ENCODE data around the gene SPATA25. TPM values are rescaled to one million over a fixed set of nuclear protein-coding genes. Genes with fewer than 3 reads are reported as not detected.

SPATA25 gene
- total and polyA plus RNA-seq, 8 donors = 0.50 to 15.5 (median 4.2) TPM; not detected in 3

GRCh38 chr20:45841407-45842129 is 45.9 kb downstream of the SPATA25 start:
- no peaks in the 10 kb centered on the region for H3K27me3 ChIP-seq
- peak overlapping the region in 3 of 5 donors; percentile 21 to 52 (median 50) for H3K27ac ChIP-seq
- H3K4me3 ChIP-seq = no peak overlapping the region
- peaks cover 48 to 94% (median 73%) of the 10 kb centered on the region in 4 donors for H3K36me3 ChIP-seq
- no peak for TF ChIP-seq POLR2AphosphoS5 (IDR thresholded peaks at IDR 0.05)
- TF ChIP-seq EP300 (IDR thresholded peaks at IDR 0.05) = no peak
- TF ChIP-seq CTCF (IDR thresholded peaks at IDR 0.05) = no peak
- no peak for TF ChIP-seq POLR2A (IDR thresholded peaks at IDR 0.05)
- DNase-seq = no peak
- no peaks in the 10 kb centered on the region for H3K9me3 ChIP-seq
- intact Hi-C loops (cut with DNase I; ENCODE audit: low total_unique reads) = no loop called here
- WGBS, 5 donors = 89 to 95% (median 91%) methylated on average over 10 of the region's 10 CpGs
- peaks cover 0 to 56% (median 27%) of the 10 kb centered on the region in 4 donors for H3K4me1 ChIP-seq

GRCh38 chr20:45840700-45841198 is 46.7 kb downstream of the SPATA25 start:
- no peak for DNase-seq
- peak overlapping the region in 1 of 5 donors; percentile 5 for H3K27ac ChIP-seq
- peaks cover under 1 to 61% (median 31%) of the 10 kb centered on the region in 4 donors for H3K4me1 ChIP-seq
- intact Hi-C loops (cut with DNase I; ENCODE audit: low total_unique reads) = no loop called here
- WGBS, 5 donors = 84 to 91% (median 91%) methylated on average over 8 to 25 of the region's 25 CpGs
- no peak overlapping the region for H3K4me3 ChIP-seq
- peaks cover 46 to 86% (median 65%) of the 10 kb centered on the region in 4 donors for H3K36me3 ChIP-seq
- no peaks in the 10 kb centered on the region for H3K9me3 ChIP-seq
- no peak for TF ChIP-seq EP300 (IDR thresholded peaks at IDR 0.05)
- no peak for TF ChIP-seq CTCF (IDR thresholded peaks at IDR 0.05)
- no peak for TF ChIP-seq POLR2AphosphoS5 (IDR thresholded peaks at IDR 0.05)
- TF ChIP-seq POLR2A (IDR thresholded peaks at IDR 0.05) = no peak
- no peaks in the 10 kb centered on the region for H3K27me3 ChIP-seq

GRCh38 chr20:45836841-45837240 is 50.6 kb downstream of the SPATA25 start:
- intact Hi-C loops (cut with DNase I; ENCODE audit: low total_unique reads) = no loop called here
- H3K27ac ChIP-seq = peak overlapping the region in 3 of 5 donors; percentile 20 to 96 (median 94)
- WGBS, 5 donors = 0 to 40% (median 22%) methylated on average over 1 of the region's 1 CpG
- no peak for DNase-seq
- peaks cover 26 to 74% (median 55%) of the 10 kb centered on the region in 4 donors for H3K4me1 ChIP-seq
- TF ChIP-seq EP300 (IDR thresholded peaks at IDR 0.05) (no peak), POLR2A (IDR thresholded peaks at IDR 0.05) (no peak), POLR2AphosphoS5 (IDR thresholded peaks at IDR 0.05) (no peak), CTCF (IDR thresholded peaks at IDR 0.05) (no peak)
- no peaks in the 10 kb centered on the region for H3K9me3 ChIP-seq
- H3K4me3 ChIP-seq = peak overlapping the region in 1 of 4 donors; percentile 19
- H3K27me3 ChIP-seq = no peaks in the 10 kb centered on the region
- H3K36me3 ChIP-seq = peaks cover 19 to 47% (median 26%) of the 10 kb centered on the region in 4 donors

Other genes with a start within 250 kb of the SPATA25 start
- not detected for gene WFDC11, start 217.4 kb downstream of the SPATA25 start, total RNA-seq
- gene WFDC11, start 217.4 kb downstream of the SPATA25 start, polyA plus RNA-seq = not detected
- not detected for gene WFDC13, start 185.6 kb downstream of the SPATA25 start, total RNA-seq
- not detected for gene WFDC13, start 185.6 kb downstream of the SPATA25 start, polyA plus RNA-seq
- gene WFDC10B, start 182.6 kb downstream of the SPATA25 start, total RNA-seq = 1 to 10 TPM in 1 of 5 donors, not detected in 4; 4.3 TPM
- gene WFDC10B, start 182.6 kb downstream of the SPATA25 start, polyA plus RNA-seq = 1 to 10 TPM in 1 of 3 donors, not detected in 2; 1.6 TPM
- not detected for gene SPINT4, start 165.3 kb downstream of the SPATA25 start, total RNA-seq
- gene SPINT4, start 165.3 kb downstream of the SPATA25 start, polyA plus RNA-seq = not detected
- 1 to 10 TPM in 1 of 5 donors, not detected in 4; 2.8 TPM for gene WFDC3, start 95.7 kb downstream of the SPATA25 start, total RNA-seq
- gene WFDC3, start 95.7 kb downstream of the SPATA25 start, polyA plus RNA-seq = 10 to 100 TPM in 1 of 3 donors, 1 to 10 TPM in 2; 1.7 to 18.8 (median 9.2) TPM
- 10 to 100 TPM in 4 of 5 donors, 1 to 10 TPM in 1; 9.6 to 76.8 (median 34.1) TPM for gene DNTTIP1, start 95.7 kb downstream of the SPATA25 start, total RNA-seq
- 10 to 100 TPM; 27.2 to 56.8 (median 43.0) TPM for gene DNTTIP1, start 95.7 kb downstream of the SPATA25 start, polyA plus RNA-seq
- gene UBE2C, start 75.0 kb downstream of the SPATA25 start, total RNA-seq = 10 to 100 TPM in 4 of 5 donors, not detected in 1; 10.5 to 37.5 (median 13.4) TPM
- gene UBE2C, start 75.0 kb downstream of the SPATA25 start, polyA plus RNA-seq = 10 to 100 TPM; 13.1 to 72.2 (median 39.0) TPM
- 1 to 10 TPM in 1 of 5 donors, not detected in 4; 4.9 TPM for gene TNNC2, start 60.3 kb downstream of the SPATA25 start, total RNA-seq
- gene TNNC2, start 60.3 kb downstream of the SPATA25 start, polyA plus RNA-seq = 10 to 100 TPM in 1 of 3 donors, 1 to 10 TPM in 1, not detected in 1; 3.0 to 12.4 TPM
- 100 to 1,000 TPM in 1 of 5 donors, 10 to 100 TPM in 4; 20.4 to 120 (median 48.3) TPM for gene SNX21, start 53.8 kb downstream of the SPATA25 start, total RNA-seq
- 10 to 100 TPM; 15.2 to 23.5 (median 16.7) TPM for gene SNX21, start 53.8 kb downstream of the SPATA25 start, polyA plus RNA-seq
- 100 to 1,000 TPM in 3 of 5 donors, 10 to 100 TPM in 2; 26.6 to 216 (median 131) TPM for gene ACOT8, start 30.2 kb downstream of the SPATA25 start, total RNA-seq
- 10 to 100 TPM; 36.8 to 63.7 (median 58.3) TPM for gene ACOT8, start 30.2 kb downstream of the SPATA25 start, polyA plus RNA-seq
- gene ZSWIM3, start 30.0 kb downstream of the SPATA25 start, total RNA-seq = 1 to 10 TPM in 2 of 5 donors, under 1 TPM in 2, not detected in 1; 0.87 to 2.3 (median 1.6) TPM
- 1 to 10 TPM; 1.4 to 2.1 (median 1.8) TPM for gene ZSWIM3, start 30.0 kb downstream of the SPATA25 start, polyA plus RNA-seq
- 10 to 100 TPM in 2 of 5 donors, 1 to 10 TPM in 3; 2.3 to 13.4 (median 3.8) TPM for gene ZSWIM1, start 6.4 kb downstream of the SPATA25 start, total RNA-seq
- gene ZSWIM1, start 6.4 kb downstream of the SPATA25 start, polyA plus RNA-seq = 1 to 10 TPM; 1.7 to 3.4 (median 3.4) TPM
- gene NEURL2, start 3.6 kb upstream of the SPATA25 start, total RNA-seq = 10 to 100 TPM in 2 of 5 donors, 1 to 10 TPM in 2, not detected in 1; 3.9 to 29.9 (median 9.6) TPM
- gene NEURL2, start 3.6 kb upstream of the SPATA25 start, polyA plus RNA-seq = 1 to 10 TPM; 3.3 to 3.8 (median 3.7) TPM
- gene CTSA, start 3.7 kb upstream of the SPATA25 start, total RNA-seq = 100 to 1,000 TPM in 3 of 5 donors, 10 to 100 TPM in 2; 29.9 to 292 (median 132) TPM
- 10 to 100 TPM; 30.1 to 66.9 (median 48.4) TPM for gene CTSA, start 3.7 kb upstream of the SPATA25 start, polyA plus RNA-seq
- gene PLTP, start 24.5 kb upstream of the SPATA25 start, total RNA-seq = 100 to 1,000 TPM in 2 of 5 donors, 10 to 100 TPM in 3; 22.0 to 313 (median 70.1) TPM
- 10 to 100 TPM; 51.5 to 58.6 (median 53.2) TPM for gene PLTP, start 24.5 kb upstream of the SPATA25 start, polyA plus RNA-seq
- 10 to 100 TPM; 22.2 to 41.4 (median 32.5) TPM for gene PCIF1, start 47.1 kb upstream of the SPATA25 start, total RNA-seq
- 10 to 100 TPM; 21.0 to 25.1 (median 21.1) TPM for gene PCIF1, start 47.1 kb upstream of the SPATA25 start, polyA plus RNA-seq
- 10 to 100 TPM in 4 of 5 donors, 1 to 10 TPM in 1; 8.3 to 72.3 (median 38.5) TPM for gene ZNF335, start 84.6 kb upstream of the SPATA25 start, total RNA-seq
- gene ZNF335, start 84.6 kb upstream of the SPATA25 start, polyA plus RNA-seq = 10 to 100 TPM in 1 of 3 donors, 1 to 10 TPM in 2; 7.2 to 12.0 (median 9.3) TPM
- gene MMP9, start 121.3 kb upstream of the SPATA25 start, total RNA-seq = 1 to 10 TPM in 2 of 5 donors, not detected in 3; 1.3 to 5.1 TPM
- 1 to 10 TPM in 2 of 3 donors, under 1 TPM in 1; 0.31 to 1.9 (median 1.2) TPM for gene MMP9, start 121.3 kb upstream of the SPATA25 start, polyA plus RNA-seq
- 1 to 10 TPM in 1 of 5 donors, not detected in 4; 1.3 TPM for gene SLC12A5, start 141.6 kb upstream of the SPATA25 start, total RNA-seq
- gene SLC12A5, start 141.6 kb upstream of the SPATA25 start, polyA plus RNA-seq = 1 to 10 TPM in 2 of 3 donors, under 1 TPM in 1; 0.93 to 6.2 (median 5.5) TPM
- 10 to 100 TPM in 2 of 5 donors, 1 to 10 TPM in 3; 4.3 to 58.9 (median 9.5) TPM for gene NCOA5, start 202.3 kb upstream of the SPATA25 start, total RNA-seq
- gene NCOA5, start 202.3 kb upstream of the SPATA25 start, polyA plus RNA-seq = 10 to 100 TPM; 11.2 to 17.7 (median 11.6) TPM
- 10 to 100 TPM in 1 of 5 donors, 1 to 10 TPM in 3, not detected in 1; 2.8 to 18.7 (median 4.4) TPM for gene CD40, start 230.7 kb upstream of the SPATA25 start, total RNA-seq
- gene CD40, start 230.7 kb upstream of the SPATA25 start, polyA plus RNA-seq = 10 to 100 TPM in 1 of 3 donors, 1 to 10 TPM in 2; 5.2 to 19.9 (median 8.4) TPM